IMR-90 (cell line): Measurements from ENCODE around the gene ABCA2. TPM values are rescaled to one million over a fixed set of nuclear protein-coding genes. Genes with fewer than 3 reads are reported as not detected.
A peak's percentile ranks its signal among the peaks of the same experiment; 100 is the strongest.

Experiments
- ATAC-seq: fragments of 200-7000 bp; cut with Tn5 transposase; 2 replicates; pipeline ENCODE4 v1.9.1; 2020; ENCODE audit warnings: low read depth, mild to moderate bottlenecking, moderate library complexity
- BruUV-seq: library from RNA; stranded (reverse); fragments of 400-500 nt; replicated peaks from 2 replicates; lab custom pipeline; 2021; lab: Mats Ljungman, UMichigan
- CTCF ChIA-PET: fragments of 300-600 bp; formaldehyde crosslinking; extraction: SDS; loops from one replicate; lab custom pipeline; 2021; ENCODE audit warnings: antibody characterized with exemption; lab: Yijun Ruan, JAX
- POLR2A ChIA-PET: fragments of 300-600 bp; sonication (Branson Sonifier 250); formaldehyde crosslinking; loops from one replicate; lab custom pipeline; 2022; ENCODE audit warnings: antibody characterized with exemption; ENCODE audit not compliant: unreplicated experiment; lab: Charles Lee
- DNase-seq: peaks from one replicate; pipeline ENCODE4 v3.0.0; 2013
- H2AFZ ChIP-seq: replicated peaks from 2 replicates; pipeline ENCODE3; 2013; ENCODE audit warnings: low read length, mild to moderate bottlenecking; ENCODE audit not compliant: poor library complexity
- H2AK5ac ChIP-seq: 2 replicates; pipeline ENCODE4 v1.6.1; 2013; ENCODE audit warnings: low read depth, low read length, inconsistent platforms
- H2AK9ac ChIP-seq: replicated peaks from 2 replicates; pipeline ENCODE3; 2013; ENCODE audit warnings: mild to moderate bottlenecking, low read depth, low read length, moderate library complexity; ENCODE audit not compliant: poor library complexity
- H2BK120ac ChIP-seq: 2 replicates; pipeline ENCODE4 v1.6.1; 2013; ENCODE audit warnings: low read depth, low read length, inconsistent platforms
- H2BK15ac ChIP-seq: 3 replicates; pipeline ENCODE4 v1.6.1; 2013; ENCODE audit warnings: low read depth, low read length, inconsistent platforms
- H2BK20ac ChIP-seq: 2 replicates; pipeline ENCODE4 v1.6.1; 2013; ENCODE audit warnings: low read depth, mild to moderate bottlenecking, inconsistent platforms, low read length, moderate library complexity
- H2BK5ac ChIP-seq: 2 replicates; pipeline ENCODE4 v1.6.1; 2013; ENCODE audit warnings: mild to moderate bottlenecking, low read depth, low read length, inconsistent platforms; ENCODE audit not compliant: poor library complexity, severe bottlenecking
- H3K14ac ChIP-seq: replicated peaks from 2 replicates; pipeline ENCODE4 v1.6.1; 2013; ENCODE audit warnings: low read depth, low read length, inconsistent platforms
- H3K18ac ChIP-seq: 2 replicates; pipeline ENCODE4 v1.6.1; 2013; ENCODE audit warnings: low read depth, low read length, control low read depth
- H3K23ac ChIP-seq: 2 replicates; pipeline ENCODE4 v1.6.1; 2013; ENCODE audit warnings: low read depth, low read length, inconsistent platforms
- H3K27ac ChIP-seq: 2 replicates; pipeline ENCODE4 v1.5.1; 2013; ENCODE audit warnings: mild to moderate bottlenecking, control low read depth, low read length; ENCODE audit not compliant: insufficient read depth
- H3K27me3 ChIP-seq: 2 replicates; pipeline ENCODE4 v1.6.1; 2013; ENCODE audit warnings: low read length; ENCODE audit not compliant: control insufficient read depth, insufficient read depth
- H3K36me3 ChIP-seq: 2 replicates; pipeline ENCODE4 v1.6.1; 2013; ENCODE audit warnings: low read length, mixed read lengths; ENCODE audit not compliant: control insufficient read depth, insufficient read depth
- H3K4ac ChIP-seq: 2 replicates; pipeline ENCODE4 v1.6.1; 2013; ENCODE audit warnings: low read depth, low read length, inconsistent platforms
- H3K4me1 ChIP-seq: 2 replicates; pipeline ENCODE4 v1.6.1; 2013; ENCODE audit warnings: low read length, mixed read lengths; ENCODE audit not compliant: control insufficient read depth, insufficient read depth
- H3K4me2 ChIP-seq: 2 replicates; pipeline ENCODE4 v1.6.1; 2013; ENCODE audit warnings: low read depth, mild to moderate bottlenecking, control low read depth, low read length, moderate library complexity
- H3K4me3 ChIP-seq: 2 replicates; pipeline ENCODE4 v1.5.1; 2013; ENCODE audit warnings: low read depth, mild to moderate bottlenecking, control low read depth, low read length, moderate library complexity; ENCODE audit not compliant: insufficient read depth
- H3K56ac ChIP-seq: 2 replicates; pipeline ENCODE4 v1.6.1; 2013; ENCODE audit warnings: low read length, inconsistent platforms; ENCODE audit not compliant: insufficient read depth; ENCODE audit errors: extremely low read depth
- H3K79me1 ChIP-seq, 2 experiments: 2 replicates each; pipeline ENCODE4 v1.6.1; 2013; ENCODE audit warnings: low read length in 2 of 2, inconsistent platforms in 1 of 2, low read depth in 1 of 2
- H3K9ac ChIP-seq: 2 replicates; pipeline ENCODE4 v1.6.1; 2013; ENCODE audit warnings: low read depth, low read length, control low read depth
- H3K9me1 ChIP-seq: 2 replicates; pipeline ENCODE4 v1.6.1; 2013; ENCODE audit warnings: low read length, inconsistent platforms; ENCODE audit not compliant: insufficient read depth
- H3K9me3 ChIP-seq: 2 replicates; pipeline ENCODE4 v1.6.1; 2013; ENCODE audit warnings: low read length; ENCODE audit not compliant: control insufficient read depth, insufficient read depth
- H4K20me1 ChIP-seq: 2 replicates; pipeline ENCODE4 v1.6.1; 2013; ENCODE audit warnings: low read length, inconsistent platforms; ENCODE audit not compliant: insufficient read depth
- H4K5ac ChIP-seq: 2 replicates; pipeline ENCODE4 v1.6.1; 2013; ENCODE audit warnings: mild to moderate bottlenecking, low read depth, low read length, control low read depth
- H4K8ac ChIP-seq, 2 experiments: 2 replicates each; pipeline ENCODE4 v1.6.1; 2013; ENCODE audit warnings: low read depth in 2 of 2, low read length in 2 of 2, control low read depth in 1 of 2, inconsistent platforms in 1 of 2
- H4K91ac ChIP-seq: 2 replicates; pipeline ENCODE4 v1.6.1; 2013; ENCODE audit warnings: low read depth, low read length, inconsistent platforms; ENCODE audit not compliant: insufficient read depth
- BHLHE40 ChIP-seq: fragments of 150-350 bp; IDR thresholded peaks from 2 replicates; pipeline ENCODE4 v1.6.1; 2016; ENCODE audit warnings: mild to moderate bottlenecking, low read depth, low read length
- CHD1 ChIP-seq: IDR thresholded peaks from 2 replicates; pipeline ENCODE4 v1.6.1; 2012; ENCODE audit warnings: low read depth, low read length, improper control_type of control experiment
- CTCF ChIP-seq: conservative IDR thresholded peaks from 2 replicates; pipeline ENCODE4 v1.5.1; 2012; ENCODE audit warnings: mild to moderate bottlenecking, low read depth, low read length, improper control_type of control experiment
- FOS ChIP-seq: fragments of 150-350 bp; IDR thresholded peaks from 2 replicates; pipeline ENCODE4 v1.6.1; 2016; ENCODE audit warnings: low read depth, low read length
- MAFK ChIP-seq: IDR thresholded peaks from 2 replicates; pipeline ENCODE4 v1.6.1; 2012; ENCODE audit warnings: low read depth, low read length, improper control_type of control experiment
- MAZ ChIP-seq: IDR thresholded peaks from 2 replicates; pipeline ENCODE4 v1.6.1; 2012; ENCODE audit warnings: low read depth, mild to moderate bottlenecking, low read length, improper control_type of control experiment, moderate library complexity, borderline replicate concordance
- POLR2A ChIP-seq: IDR thresholded peaks from 2 replicates; pipeline ENCODE4 v1.6.1; 2012; ENCODE audit warnings: mild to moderate bottlenecking, low read depth, low read length
- RAD21 ChIP-seq: IDR thresholded peaks from 2 replicates; pipeline ENCODE4 v1.6.1; 2012; ENCODE audit warnings: low read length, improper control_type of control experiment
- RCOR1 ChIP-seq: IDR thresholded peaks from 2 replicates; pipeline ENCODE4 v1.6.1; 2012; ENCODE audit warnings: mild to moderate bottlenecking, low read length, improper control_type of control experiment; ENCODE audit not compliant: insufficient replicate concordance
- SMC3 ChIP-seq: fragments of 150-350 bp; IDR thresholded peaks from 2 replicates; pipeline ENCODE4 v1.6.1; 2016; ENCODE audit warnings: low read depth, mild to moderate bottlenecking, antibody characterized with exemption, low read length, moderate library complexity
- WGBS, 2 experiments: methylation state at CpG; one replicate each; pipeline versions ENCODE4 v1.1.5 to v1.1.7; 2013; ENCODE audit warnings: missing lambda C conversion rate in 2 of 2; ENCODE audit not compliant: insufficient read length in 1 of 2; ENCODE audit errors: extremely low coverage in 2 of 2; 5-methylcytosine and 5-hydroxymethylcytosine counted together
- dilution Hi-C: fragments of 300-500 bp; cut with HindIII; formaldehyde crosslinking; loops from one replicate; pipeline ENCODE4 v1.14.3; 2018; ENCODE audit warnings: low sequenced_read_pairs; ENCODE audit not compliant: unreplicated experiment
- in situ Hi-C: fragments of 300-500 bp; cut with MboI; formaldehyde crosslinking; loops from 3 replicates; pipeline ENCODE4 v1.14.3; 2019; ENCODE audit warnings: low sequenced_read_pairs, inconsistent platforms, mixed read lengths
- intact Hi-C: fragments of 100-400 bp; cut with micrococcal nuclease; formaldehyde crosslinking; loops from 2 replicates; pipeline ENCODE4 v1.10.0; 2022
- polyA plus RNA-seq, 3 experiments: library from polyadenylated mRNA; depleted of rRNA; stranded (reverse); fragments of >200 nt; gene quantifications; 2 replicates each; pipeline ENCODE4 v1.2.3, GENCODE V29; 2012; ENCODE audit warnings: low replicate concordance in 1 of 3
- total RNA-seq: library from RNA; depleted of rRNA; stranded (reverse); fragments of >200 nt; gene quantifications from 2 replicates; pipeline ENCODE4 v1.2.3, GENCODE V29; 2012
- TF ChIP-seq, protein P1 (sequence below): fragments of 150-350 bp; IDR thresholded peaks from 2 replicates; pipeline ENCODE4 v1.6.1; 2017; ENCODE audit warnings: mild to moderate bottlenecking, antibody characterized with exemption, low read length, low read depth

Gene ABCA2
- total and polyA plus RNA-seq, 2 of the 4 experiments (the other 2 are of a cell fraction), result 3.8 to 46.0 TPM

DNA sequence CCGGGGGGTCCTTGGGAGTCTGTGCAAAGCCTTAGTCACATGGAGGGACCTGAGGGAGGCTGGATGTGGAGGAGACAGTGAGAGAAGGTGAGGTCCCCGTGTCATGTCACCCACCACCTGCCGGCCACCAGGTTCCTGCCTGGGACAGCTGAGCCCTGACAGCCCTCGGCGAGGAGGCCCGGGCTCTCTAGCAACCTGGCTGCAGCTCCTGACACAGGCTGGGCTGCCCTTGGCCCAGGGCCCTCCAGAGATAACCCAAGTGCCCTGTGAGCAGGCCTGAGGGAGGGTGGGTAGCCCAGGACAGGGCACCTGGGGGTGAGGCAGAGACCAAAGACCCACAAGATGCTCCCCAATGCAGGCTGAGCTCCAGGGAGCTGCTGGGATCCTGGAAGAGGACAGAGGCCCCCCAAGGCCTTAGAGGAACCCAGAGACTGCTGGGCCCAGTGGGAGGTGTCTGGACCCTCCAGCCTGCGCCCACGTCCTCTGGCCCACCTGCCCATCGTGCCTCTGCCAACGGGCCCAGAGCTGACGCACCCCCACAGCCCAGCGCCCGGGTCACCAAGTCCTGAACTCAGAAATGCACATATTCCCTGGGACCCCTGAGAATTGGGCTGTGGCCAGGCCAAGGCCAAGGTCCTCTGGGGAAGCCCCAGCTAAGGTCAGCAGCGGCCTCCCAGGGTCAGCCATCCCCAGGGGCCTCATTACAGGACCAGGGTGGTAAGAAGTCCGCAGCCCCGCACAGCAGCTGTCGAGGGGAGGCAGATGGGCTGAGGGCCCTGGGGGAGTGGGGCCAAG, 59.5 kb downstream of the ABCA2 start:
- H3K4me2 ChIP-seq, result no peak overlapping the region
- H3K14ac ChIP-seq, result no peak overlapping the region
- in situ Hi-C loops (no loop called here), intact Hi-C loops (no loop called here), dilution Hi-C loops (no loop called here)
- ATAC-seq, result no peak
- H4K5ac ChIP-seq, result no peak overlapping the region
- H2AFZ ChIP-seq, result peak overlapping the region; percentile 1
- no peaks in the 10 kb centered on the region for H3K9me3 ChIP-seq
- H3K27me3 ChIP-seq, result peaks cover 20% of the 10 kb centered on the region
- no peaks in the 10 kb centered on the region for H3K36me3 ChIP-seq
- BruUV-seq, result no TSS peak
- no peak overlapping the region for H3K18ac ChIP-seq
- H4K91ac ChIP-seq, result no peak overlapping the region
- no peaks in the 10 kb centered on the region for H4K20me1 ChIP-seq
- no peak overlapping the region for H2BK5ac ChIP-seq
- POLR2A ChIA-PET, result no interaction called here
- H2BK120ac ChIP-seq, result no peak overlapping the region
- H2AK9ac ChIP-seq, result peak overlapping the region; percentile 42
- WGBS, 2 experiments, result 79% methylated on average over 8 of the region's 17 CpGs; no CpG with 5 or more reads in 1 of the 2 experiments
- no peaks in the 10 kb centered on the region for H3K9me1 ChIP-seq
- H2AK5ac ChIP-seq, result no peak overlapping the region
- H4K8ac ChIP-seq, result no peak overlapping the region
- H3K9ac ChIP-seq, result no peak overlapping the region
- H3K4ac ChIP-seq, result no peak overlapping the region
- no peak for DNase-seq
- H3K23ac ChIP-seq, result no peak overlapping the region
- TF ChIP-seq, protein P1, sequence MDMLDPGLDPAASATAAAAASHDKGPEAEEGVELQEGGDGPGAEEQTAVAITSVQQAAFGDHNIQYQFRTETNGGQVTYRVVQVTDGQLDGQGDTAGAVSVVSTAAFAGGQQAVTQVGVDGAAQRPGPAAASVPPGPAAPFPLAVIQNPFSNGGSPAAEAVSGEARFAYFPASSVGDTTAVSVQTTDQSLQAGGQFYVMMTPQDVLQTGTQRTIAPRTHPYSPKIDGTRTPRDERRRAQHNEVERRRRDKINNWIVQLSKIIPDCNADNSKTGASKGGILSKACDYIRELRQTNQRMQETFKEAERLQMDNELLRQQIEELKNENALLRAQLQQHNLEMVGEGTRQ, result no peak
- TF ChIP-seq CTCF (no peak), RAD21 (no peak), MAFK (no peak), POLR2A (no peak), RCOR1 (no peak), FOS (no peak), BHLHE40 (no peak), SMC3 (no peak), CHD1 (no peak), MAZ (no peak)
- H2BK20ac ChIP-seq, result no peak overlapping the region
- no peaks in the 10 kb centered on the region for H3K79me1 ChIP-seq
- H3K27ac ChIP-seq, result no peak overlapping the region
- no peak overlapping the region for H3K4me3 ChIP-seq
- H2BK15ac ChIP-seq, result no peak overlapping the region
- no peak overlapping the region for H3K56ac ChIP-seq
- CTCF ChIA-PET, result interaction anchor here (1.0 kb wide), 1 partner anchor 60 kb away, joined by 3 read pairs; no protein-coding TSS in a partner anchor
- no peaks in the 10 kb centered on the region for H3K4me1 ChIP-seq
